HepG2 (cell line): ENCODE data around the gene FDXR. TPM values are rescaled to one million over a fixed set of nuclear protein-coding genes. Genes with fewer than 3 reads are reported as not detected.

Source experiments
- ATAC-seq: fragments of 200-7000 bp; cut with Tn5 transposase; 3 replicates; pipeline ENCODE4 v1.9.1; 2020; ENCODE audit warnings: mild to moderate bottlenecking, moderate library complexity
- BruUV-seq: library from RNA; stranded (reverse); fragments of 400-500 nt; replicated peaks from 2 replicates; lab custom pipeline; 2021; lab: Mats Ljungman, UMichigan
- CTCF ChIA-PET: fragments of 300-600 bp; formaldehyde crosslinking; extraction: SDS; loops from one replicate; lab custom pipeline; 2021; ENCODE audit warnings: low total read pairs, inconsistent platforms, low intra/inter-chr PET ratio; lab: Yijun Ruan, JAX
- POLR2A ChIA-PET: fragments of 350-600 bp; sonication (Branson Sonifier 250); formaldehyde crosslinking; loops from one replicate; lab custom pipeline; 2020; ENCODE audit warnings: antibody characterized with exemption, inconsistent platforms; lab: Yijun Ruan, JAX
- DNase-seq: peaks from one replicate; pipeline ENCODE4 v3.0.0-alpha.2; 2015; ENCODE audit warnings: low spot score
- FAIRE-seq: peaks from 3 replicates; lab custom pipeline; 2011; peaks lifted over from hg19 to GRCh38; lab: Jason Lieb, UNC
- H2AFZ ChIP-seq: one replicate; pipeline ENCODE4 v1.6.1; 2011; ENCODE audit warnings: low read length, inconsistent platforms
- H3K27ac ChIP-seq: fragments of 300-600 bp; 3 replicates; pipeline ENCODE4 v1.8.0; 2011; ENCODE audit warnings: mixed run types, mild to moderate bottlenecking, mixed read lengths, low read length, inconsistent platforms; ENCODE audit not compliant: insufficient read depth; ENCODE audit errors: extremely low read length
- H3K27me3 ChIP-seq, 2 experiments: fragments of 200-600 bp in 1 of 2; 2 replicates in 1 of 2; 3 replicates in 1 of 2; pipeline versions ENCODE4 v1.6.0 to v1.8.0; 2011; ENCODE audit warnings: low read length in 2 of 2, mild to moderate bottlenecking in 2 of 2, moderate library complexity in 2 of 2, inconsistent platforms in 1 of 2; ENCODE audit not compliant: insufficient read depth in 2 of 2, control insufficient read depth in 1 of 2
- H3K36me3 ChIP-seq, 2 experiments: fragments of 200-600 bp in 1 of 2; replicated peaks in 1 of 2; 2 replicates in 1 of 2; 3 replicates in 1 of 2; pipeline versions ENCODE4 v1.5.1 to v1.8.0; 2011; ENCODE audit warnings: low read length in 2 of 2, inconsistent platforms in 1 of 2; ENCODE audit not compliant: insufficient read depth in 2 of 2, control insufficient read depth in 1 of 2
- H3K4me1 ChIP-seq: 2 replicates; pipeline ENCODE4 v1.5.1; 2012; ENCODE audit warnings: low read length, inconsistent platforms; ENCODE audit not compliant: insufficient read depth
- H3K4me2 ChIP-seq: 2 replicates; pipeline ENCODE4 v1.6.0; 2011; ENCODE audit warnings: low read depth, low read length, inconsistent platforms
- H3K4me3 ChIP-seq, 3 experiments: fragments of 200-600 bp in 1 of 3; sonication (generic), shearing (Covaris generic) in 1 of 3; replicated peaks in 1 of 3; 2 replicates each; pipeline ENCODE4 v1.5.1; 2011 to 2016; ENCODE audit warnings: low read length in 3 of 3, inconsistent platforms in 2 of 3, low read depth in 2 of 3, mild to moderate bottlenecking in 2 of 3, control low read depth in 1 of 3, mixed read lengths in 1 of 3; ENCODE audit not compliant: insufficient read depth in 1 of 3
- H3K79me2 ChIP-seq: one replicate; pipeline ENCODE4 v1.6.1; 2011; ENCODE audit warnings: low read length, inconsistent platforms; ENCODE audit not compliant: insufficient read depth
- H3K9ac ChIP-seq: 2 replicates; pipeline ENCODE4 v1.6.0; 2011; ENCODE audit warnings: mild to moderate bottlenecking, low read depth, low read length, inconsistent platforms; ENCODE audit not compliant: insufficient read depth
- H3K9me3 ChIP-seq: 2 replicates; pipeline ENCODE4 v1.5.1; 2012; ENCODE audit warnings: mild to moderate bottlenecking, low read length
- H4K20me1 ChIP-seq: 2 replicates; pipeline ENCODE4 v1.6.0; 2011; ENCODE audit warnings: inconsistent platforms, mild to moderate bottlenecking, low read length, moderate library complexity; ENCODE audit not compliant: insufficient read depth
- CTCF ChIP-seq: sonication (generic); formaldehyde crosslinking; IDR thresholded peaks from 2 replicates; pipeline ENCODE4 v1.5.0; 2020; ENCODE audit warnings: mild to moderate bottlenecking, missing genetic modification reagents, moderate library complexity
- MTF1 ChIP-seq: sonication (generic); formaldehyde crosslinking; IDR thresholded peaks from 2 replicates; pipeline ENCODE4 v1.5.0; 2020; ENCODE audit warnings: missing genetic modification reagents
- SAFB2 ChIP-seq: sonication (generic); formaldehyde crosslinking; IDR thresholded peaks from 2 replicates; pipeline ENCODE4 v1.5.1; 2020; ENCODE audit warnings: missing genetic modification reagents, low read depth, mild to moderate bottlenecking, borderline replicate concordance
- SNAPC2 ChIP-seq: sonication (generic); formaldehyde crosslinking; IDR thresholded peaks from 2 replicates; pipeline ENCODE4 v1.8.1; 2022; ENCODE audit warnings: mild to moderate bottlenecking, missing genetic modification reagents
- ZHX2 ChIP-seq, 2 experiments: sonication (generic) in 1 of 2; formaldehyde crosslinking in 1 of 2; IDR thresholded peaks; 2 replicates each; pipeline versions ENCODE4 v1.6.1 to v1.9.0; 2014 to 2022; ENCODE audit warnings: antibody characterized with exemption in 1 of 2, borderline replicate concordance in 1 of 2, inconsistent platforms in 1 of 2, low read depth in 1 of 2, missing genetic modification reagents in 1 of 2
- ZMYM3 ChIP-seq: sonication (generic); formaldehyde crosslinking; IDR thresholded peaks from 2 replicates; pipeline ENCODE4 v1.5.1; 2020; ENCODE audit warnings: mild to moderate bottlenecking, missing genetic modification reagents
- ZNF274 ChIP-seq: sonication (generic); formaldehyde crosslinking; IDR thresholded peaks from 2 replicates; pipeline ENCODE4 v1.5.1; 2020; ENCODE audit warnings: mild to moderate bottlenecking, missing genetic modification reagents
- ZNF446 ChIP-seq: sonication (generic); formaldehyde crosslinking; IDR thresholded peaks from 2 replicates; pipeline ENCODE4 v1.5.0; 2020; ENCODE audit warnings: mild to moderate bottlenecking, missing genetic modification reagents
- ZNF607 ChIP-seq: sonication (generic); formaldehyde crosslinking; IDR thresholded peaks from 2 replicates; pipeline ENCODE4 v1.5.1; 2020; ENCODE audit warnings: missing genetic modification reagents, mild to moderate bottlenecking, borderline replicate concordance
- ZNF720 ChIP-seq: sonication (generic); formaldehyde crosslinking; IDR thresholded peaks from 2 replicates; pipeline ENCODE4 v1.4.0; 2020; ENCODE audit warnings: missing genetic modification reagents
- ZNF737 ChIP-seq: sonication (generic); formaldehyde crosslinking; IDR thresholded peaks from 2 replicates; pipeline ENCODE4 v1.5.0; 2020; ENCODE audit warnings: missing genetic modification reagents, mild to moderate bottlenecking, borderline replicate concordance
- WGBS: methylation state at CpG from one replicate; pipeline ENCODE4 v1.1.6; 2017; ENCODE audit warnings: low lambda C conversion rate; 5-methylcytosine and 5-hydroxymethylcytosine counted together
- in situ Hi-C: cut with HindIII; loops from 2 replicates; pipeline ENCODE4 v1.10.0; 2017; ENCODE audit warnings: low pct_unique_long_range_greater_than_20kb; ENCODE audit not compliant: extremely low pct_ligation_motif_present
- intact Hi-C: fragments of 100-400 bp; cut with micrococcal nuclease; formaldehyde crosslinking; loops from one replicate; pipeline ENCODE4 v1.10.0; 2022; ENCODE audit not compliant: unreplicated experiment
- polyA plus RNA-seq, 8 experiments: library from polyadenylated mRNA; depleted of rRNA in 3 of 8; stranded (reverse) in 7 of 8; unstranded in 1 of 8; fragments of >200 nt; fragmentation: Illumina TruSeq in 4 of 8; extraction: Trizol in 4 of 8; gene quantifications; 2 replicates each; pipeline versions ENCODE4 v1.2.1 to v1.2.3, GENCODE V29; 2011 to 2016; ENCODE audit warnings: low read depth in 4 of 8, missing spikeins in 1 of 8, mixed read lengths in 1 of 8; ENCODE audit not compliant: insufficient read depth in 1 of 8
- total RNA-seq, 5 experiments: library from RNA; depleted of rRNA; stranded (reverse); fragments of >200 nt; fragmentation: Illumina TruSeq; extraction: Trizol; gene quantifications; 2 replicates each; pipeline ENCODE4 v1.2.3, GENCODE V29; 2016; ENCODE audit warnings: low read depth in 1 of 5
- TF ChIP-seq, protein P1 (sequence below): IDR thresholded peaks from 2 replicates; pipeline ENCODE4 v1.6.1; 2016
- TF ChIP-seq, protein P2 (sequence below): sonication (generic); formaldehyde crosslinking; IDR thresholded peaks from 2 replicates; pipeline ENCODE4 v1.4.0; 2020; ENCODE audit warnings: low read depth, mild to moderate bottlenecking, missing genetic modification reagents

The FDXR gene
- total and polyA plus RNA-seq, 2 of the 13 experiments (the other 11 are each of a cell fraction or from before 2014, with no cell fraction given) = 23.4 to 116 TPM

DNA sequence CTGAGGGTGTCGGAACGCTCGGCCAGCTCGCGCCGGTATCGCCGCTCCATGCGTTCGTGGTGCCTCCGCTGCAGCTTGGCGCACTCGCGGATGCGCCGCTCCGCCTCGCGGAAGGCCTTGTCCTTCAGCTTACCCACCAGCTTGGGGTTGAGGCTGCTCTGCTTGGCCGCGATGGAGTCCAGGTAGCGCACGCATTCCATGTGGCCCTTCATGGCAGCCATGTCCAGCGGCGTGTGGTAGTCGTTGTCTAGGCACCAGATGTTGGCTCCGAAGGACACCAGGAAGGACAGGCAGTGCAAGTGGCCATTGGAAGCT, 47.5 kb upstream of the FDXR start:
- H3K4me1 ChIP-seq = peaks cover 31% of the 10 kb centered on the region
- in situ Hi-C loops (loop anchor here (5.0 kb wide), 1 partner anchor 37 kb away; no protein-coding TSS in a partner anchor), intact Hi-C loops (no loop called here)
- no peak overlapping the region for H3K9ac ChIP-seq
- no peak for ATAC-seq
- CTCF ChIA-PET = interaction anchor here (2.3 kb wide), 1 partner anchor 37 kb away, joined by 9 read pairs; no protein-coding TSS in a partner anchor
- 89% methylated on average over 27 of the region's 27 CpGs for WGBS
- FAIRE-seq = no peak
- BruUV-seq = no TSS peak
- no peak overlapping the region for H3K27ac ChIP-seq
- no peaks in the 10 kb centered on the region for H3K79me2 ChIP-seq
- H4K20me1 ChIP-seq = no peaks in the 10 kb centered on the region
- DNase-seq = no peak
- no peak overlapping the region for H2AFZ ChIP-seq
- H3K9me3 ChIP-seq = no peaks in the 10 kb centered on the region
- H3K27me3 ChIP-seq = peaks cover 22 to 74% of the 10 kb centered on the region in 2 experiments
- POLR2A ChIA-PET = interaction anchor here (1.0 to 1.2 kb wide), 2 partner anchors 47 to 93 kb away, joined by 3 to 4 read pairs; partner anchors contain the start of gene FDXR
- H3K36me3 ChIP-seq = no peaks in the 10 kb centered on the region
- no peak overlapping the region for H3K4me3 ChIP-seq
- H3K4me2 ChIP-seq = no peak overlapping the region
- TF ChIP-seq ZMYM3 (CRISPR knock-in tag) (no peak), ZNF737 (CRISPR knock-in tag) (no peak), MTF1 (CRISPR knock-in tag) (no peak), SNAPC2 (CRISPR knock-in tag) (no peak), ZNF446 (CRISPR knock-in tag) (no peak), ZNF274 (CRISPR knock-in tag) (no peak), ZHX2 (IDR thresholded peaks at IDR 0.05; ENCODE audit: low read depth) (no peak), ZHX2 (CRISPR knock-in tag; IDR thresholded peaks at IDR 0.05; ENCODE audit: borderline replicate concordance) (no peak), SAFB2 (CRISPR knock-in tag) (no peak), CTCF (CRISPR knock-in tag) (no peak), ZNF720 (no peak), ZNF607 (CRISPR knock-in tag) (no peak)
- TF ChIP-seq, protein P1, sequence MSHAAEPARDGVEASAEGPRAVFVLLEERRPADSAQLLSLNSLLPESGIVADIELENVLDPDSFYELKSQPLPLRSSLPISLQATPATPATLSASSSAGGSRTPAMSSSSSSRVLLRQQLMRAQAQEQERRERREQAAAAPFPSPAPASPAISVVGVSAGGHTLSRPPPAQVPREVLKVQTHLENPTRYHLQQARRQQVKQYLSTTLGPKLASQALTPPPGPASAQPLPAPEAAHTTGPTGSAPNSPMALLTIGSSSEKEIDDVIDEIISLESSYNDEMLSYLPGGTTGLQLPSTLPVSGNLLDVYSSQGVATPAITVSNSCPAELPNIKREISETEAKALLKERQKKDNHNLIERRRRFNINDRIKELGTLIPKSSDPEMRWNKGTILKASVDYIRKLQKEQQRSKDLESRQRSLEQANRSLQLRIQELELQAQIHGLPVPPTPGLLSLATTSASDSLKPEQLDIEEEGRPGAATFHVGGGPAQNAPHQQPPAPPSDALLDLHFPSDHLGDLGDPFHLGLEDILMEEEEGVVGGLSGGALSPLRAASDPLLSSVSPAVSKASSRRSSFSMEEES = no peak
- TF ChIP-seq, protein P2, sequence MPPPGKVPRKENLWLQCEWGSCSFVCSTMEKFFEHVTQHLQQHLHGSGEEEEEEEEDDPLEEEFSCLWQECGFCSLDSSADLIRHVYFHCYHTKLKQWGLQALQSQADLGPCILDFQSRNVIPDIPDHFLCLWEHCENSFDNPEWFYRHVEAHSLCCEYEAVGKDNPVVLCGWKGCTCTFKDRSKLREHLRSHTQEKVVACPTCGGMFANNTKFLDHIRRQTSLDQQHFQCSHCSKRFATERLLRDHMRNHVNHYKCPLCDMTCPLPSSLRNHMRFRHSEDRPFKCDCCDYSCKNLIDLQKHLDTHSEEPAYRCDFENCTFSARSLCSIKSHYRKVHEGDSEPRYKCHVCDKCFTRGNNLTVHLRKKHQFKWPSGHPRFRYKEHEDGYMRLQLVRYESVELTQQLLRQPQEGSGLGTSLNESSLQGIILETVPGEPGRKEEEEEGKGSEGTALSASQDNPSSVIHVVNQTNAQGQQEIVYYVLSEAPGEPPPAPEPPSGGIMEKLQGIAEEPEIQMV (CRISPR knock-in tag) = no peak
